DOHH2 (cell line): Measurements from ENCODE around the gene SCN3B.

ENCODE experiments used
- H3F3A ChIP-seq: fragments of 200-600 bp; sonication (generic), shearing (Covaris generic); 2 replicates; pipeline ENCODE4 v1.6.0; 2016; ENCODE audit warnings: antibody characterized with exemption, mild to moderate bottlenecking; ENCODE audit not compliant: control insufficient read depth, insufficient read depth
- H3K27ac ChIP-seq: fragments of 200-600 bp; sonication (generic); 2 replicates; pipeline ENCODE4 v1.5.1; 2014; ENCODE audit warnings: low read depth, mild to moderate bottlenecking, low read length, moderate library complexity
- H3K27me3 ChIP-seq: fragments of 200-600 bp; sonication (generic); 2 replicates; pipeline ENCODE4 v1.6.1; 2014; ENCODE audit warnings: mild to moderate bottlenecking, low read length, mixed read lengths; ENCODE audit not compliant: control insufficient read depth
- H3K36me3 ChIP-seq: fragments of 200-600 bp; sonication (generic); 2 replicates; pipeline ENCODE4 v1.6.1; 2014; ENCODE audit warnings: mild to moderate bottlenecking, low read length, moderate library complexity, mixed read lengths; ENCODE audit not compliant: control insufficient read depth
- H3K4me1 ChIP-seq: fragments of 200-600 bp; sonication (generic); 2 replicates; pipeline ENCODE4 v1.6.1; 2014; ENCODE audit warnings: mild to moderate bottlenecking, low read length, mixed read lengths; ENCODE audit not compliant: control insufficient read depth
- H3K4me2 ChIP-seq: fragments of 200-600 bp; sonication (generic); 2 replicates; pipeline ENCODE4 v1.6.0; 2014; ENCODE audit warnings: mild to moderate bottlenecking, low read length, moderate library complexity
- H3K4me3 ChIP-seq: fragments of 200-600 bp; sonication (generic); 2 replicates; pipeline ENCODE4 v1.5.1; 2014; ENCODE audit warnings: mild to moderate bottlenecking, low read length, mixed read lengths
- H3K79me2 ChIP-seq: fragments of 200-600 bp; sonication (generic); 2 replicates; pipeline ENCODE4 v1.6.1; 2014; ENCODE audit warnings: mild to moderate bottlenecking, low read length, mixed read lengths; ENCODE audit not compliant: control insufficient read depth
- H3K9me2 ChIP-seq: fragments of 200-600 bp; sonication (generic); replicated peaks from 2 replicates; pipeline ENCODE4 v1.6.1; 2014; ENCODE audit warnings: mild to moderate bottlenecking, low read length, mixed read lengths; ENCODE audit not compliant: control insufficient read depth
- H3K9me3 ChIP-seq: fragments of 200-600 bp; sonication (generic); 2 replicates; pipeline ENCODE4 v1.6.1; 2014; ENCODE audit warnings: antibody characterized with exemption, low read length, mixed read lengths; ENCODE audit not compliant: control insufficient read depth, insufficient read depth
- H4K20me1 ChIP-seq: fragments of 200-600 bp; sonication (generic); 2 replicates; pipeline ENCODE4 v1.6.0; 2014; ENCODE audit warnings: low read depth, mild to moderate bottlenecking, antibody characterized with exemption, low read length, moderate library complexity; ENCODE audit not compliant: control insufficient read depth, insufficient read depth
- CTCF ChIP-seq: fragments of 200-600 bp; sonication (generic); IDR thresholded peaks from one replicate; pipeline ENCODE4 v1.5.1; 2014; ENCODE audit warnings: antibody characterized with exemption, mild to moderate bottlenecking, low read depth, low read length; ENCODE audit not compliant: poor library complexity, severe bottlenecking
- EZH2phosphoT487 ChIP-seq: fragments of 200-600 bp; sonication (generic); IDR thresholded peaks from 2 replicates; pipeline ENCODE4 v1.6.1; 2017; ENCODE audit warnings: borderline replicate concordance, mild to moderate bottlenecking, antibody characterized with exemption, low read length, moderate library complexity, mixed read lengths

The SCN3B gene

DNA sequence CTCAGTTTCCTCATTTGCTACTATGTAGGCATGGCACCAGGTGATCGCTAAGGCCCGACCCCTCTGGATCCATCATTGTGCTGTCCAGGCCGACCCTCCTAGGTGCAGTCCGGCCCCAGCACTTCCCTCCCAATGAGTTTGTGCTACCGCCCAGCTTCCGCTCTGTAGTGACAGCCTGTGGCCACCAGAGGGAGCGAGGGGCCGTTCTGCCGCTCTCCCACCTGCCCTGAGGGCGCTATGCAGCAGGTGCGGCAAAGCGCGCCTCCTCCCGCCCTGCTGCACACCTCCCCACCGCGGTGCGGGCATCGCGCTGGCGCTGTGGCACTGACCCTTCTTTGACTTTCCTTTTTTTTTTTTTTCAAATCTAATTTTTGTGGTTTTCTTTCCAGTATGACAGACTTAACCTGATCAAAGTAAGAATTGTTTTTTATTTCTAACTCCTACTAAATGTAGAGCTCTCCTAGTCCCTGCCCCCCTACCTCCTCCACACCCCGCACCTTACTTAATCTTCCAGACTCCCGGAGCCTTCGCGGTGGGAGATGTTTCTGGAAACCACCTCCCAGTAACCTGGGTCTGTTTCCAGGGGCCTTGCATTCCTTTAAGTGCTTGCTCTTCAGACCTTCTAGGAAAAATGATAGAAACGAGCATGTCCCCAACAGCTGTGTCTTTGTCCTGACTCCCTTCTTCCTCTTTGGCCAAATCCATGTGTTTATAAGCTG, 73.7 kb downstream of the SCN3B start:
- no peaks in the 10 kb centered on the region for H3K9me2 ChIP-seq
- H3K79me2 ChIP-seq: no peaks in the 10 kb centered on the region
- no peaks in the 10 kb centered on the region for H3K36me3 ChIP-seq
- H3K4me3 ChIP-seq: no peak overlapping the region
- peaks cover 11% of the 10 kb centered on the region for H3K4me1 ChIP-seq
- peak overlapping the region; percentile 11; the same call in 1 of the 2 replicates for H3K4me2 ChIP-seq
- no peaks in the 10 kb centered on the region for H3K9me3 ChIP-seq
- H4K20me1 ChIP-seq: no peaks in the 10 kb centered on the region
- peaks cover 8% of the 10 kb centered on the region; the same call in 1 of the 2 replicates for H3K27me3 ChIP-seq
- TF ChIP-seq CTCF (peak; percentile 88), EZH2phosphoT487 (no peak)
- no peaks in the 10 kb centered on the region for H3F3A ChIP-seq
- no peak overlapping the region for H3K27ac ChIP-seq

- H4K20me1 ChIP-seq: no peaks in the 10 kb centered on the region
- H3K36me3 ChIP-seq: no peaks in the 10 kb centered on the region
- TF ChIP-seq CTCF: no peak
- TF ChIP-seq EZH2phosphoT487: no peak
- H3K4me1 ChIP-seq: peaks cover 11% of the 10 kb centered on the region
- H3K27ac ChIP-seq: no peak overlapping the region
- peak overlapping the region; percentile 11; the same call in 1 of the 2 replicates for H3K4me2 ChIP-seq
- no peaks in the 10 kb centered on the region for H3K9me3 ChIP-seq
- H3F3A ChIP-seq: no peaks in the 10 kb centered on the region
- no peaks in the 10 kb centered on the region for H3K9me2 ChIP-seq
- H3K27me3 ChIP-seq: peaks cover 8% of the 10 kb centered on the region; the same call in 1 of the 2 replicates
- H3K4me3 ChIP-seq: no peak overlapping the region
- no peaks in the 10 kb centered on the region for H3K79me2 ChIP-seq
These were observed 74.3 kb downstream of the SCN3B start for GRCh38 chr11:123580137-123580536.

- no peaks in the 10 kb centered on the region for H3K79me2 ChIP-seq
- no peak overlapping the region for H3K4me2 ChIP-seq
- no peaks in the 10 kb centered on the region for H3K36me3 ChIP-seq
- H3F3A ChIP-seq: no peaks in the 10 kb centered on the region
- H3K9me3 ChIP-seq: no peaks in the 10 kb centered on the region
- H4K20me1 ChIP-seq: no peaks in the 10 kb centered on the region
- peaks cover 11% of the 10 kb centered on the region; the same call in 1 of the 2 replicates for H3K27me3 ChIP-seq
- H3K27ac ChIP-seq: no peak overlapping the region
- no peak for TF ChIP-seq EZH2phosphoT487
- TF ChIP-seq CTCF: no peak
- no peak overlapping the region for H3K4me3 ChIP-seq
- H3K9me2 ChIP-seq: no peaks in the 10 kb centered on the region
- peaks cover 11% of the 10 kb centered on the region for H3K4me1 ChIP-seq
These were observed 75.0 kb downstream of the SCN3B start for GRCh38 chr11:123579482-123579812.
